ENCODE data around the gene TMEM239.
"Not testable (repeated sequence)": the region's sequence is repeated elsewhere in the genome, so short reads cannot be mapped to it uniquely, and the experiment has no call there.

TMEM239 gene

DNA sequence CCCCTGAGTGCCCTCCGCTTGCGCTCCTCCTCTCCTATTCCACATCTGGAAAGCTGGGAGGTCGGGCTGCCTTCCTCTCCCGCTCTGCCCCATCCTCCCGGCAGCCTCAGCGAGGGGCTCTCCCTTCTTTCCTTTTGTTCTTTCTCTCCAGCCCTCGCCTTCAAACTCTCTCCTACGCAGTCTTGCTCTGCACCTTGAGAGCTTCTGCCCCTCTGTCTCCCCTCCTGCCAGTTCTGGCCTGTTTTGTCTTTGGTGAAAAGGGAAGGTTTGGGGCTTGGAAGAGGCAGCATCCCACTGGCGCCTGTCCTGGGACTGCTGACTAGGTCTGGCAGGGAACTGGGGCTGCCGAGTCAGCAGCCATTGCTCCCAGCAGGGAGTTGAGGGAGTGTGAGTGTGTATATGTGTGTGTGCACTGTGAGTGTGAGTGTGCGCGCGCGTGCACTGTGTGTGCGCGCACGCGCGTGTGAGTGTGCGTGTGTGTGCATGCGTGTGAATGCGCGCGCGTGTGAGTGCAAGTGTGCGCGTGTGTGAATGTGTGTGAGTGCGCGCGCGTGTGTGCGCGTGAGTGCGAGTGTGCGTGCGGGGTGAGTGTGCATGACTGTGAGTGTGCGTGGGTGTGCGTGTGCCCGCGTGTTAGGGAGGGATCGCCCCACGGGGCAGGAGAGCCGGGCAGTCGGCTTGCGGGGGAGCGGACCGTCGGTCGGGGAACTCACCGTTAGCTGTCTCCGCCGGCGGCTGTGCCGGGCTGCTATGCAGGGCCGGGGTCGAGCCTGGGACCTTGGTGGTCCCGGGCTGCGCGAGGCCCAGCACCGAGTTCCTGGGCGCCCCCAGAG lies 16.3 kb upstream of the TMEM239 start:
- no peak for DNase-seq (ENCODE audit: low read depth in 2 of 2)

DNA sequence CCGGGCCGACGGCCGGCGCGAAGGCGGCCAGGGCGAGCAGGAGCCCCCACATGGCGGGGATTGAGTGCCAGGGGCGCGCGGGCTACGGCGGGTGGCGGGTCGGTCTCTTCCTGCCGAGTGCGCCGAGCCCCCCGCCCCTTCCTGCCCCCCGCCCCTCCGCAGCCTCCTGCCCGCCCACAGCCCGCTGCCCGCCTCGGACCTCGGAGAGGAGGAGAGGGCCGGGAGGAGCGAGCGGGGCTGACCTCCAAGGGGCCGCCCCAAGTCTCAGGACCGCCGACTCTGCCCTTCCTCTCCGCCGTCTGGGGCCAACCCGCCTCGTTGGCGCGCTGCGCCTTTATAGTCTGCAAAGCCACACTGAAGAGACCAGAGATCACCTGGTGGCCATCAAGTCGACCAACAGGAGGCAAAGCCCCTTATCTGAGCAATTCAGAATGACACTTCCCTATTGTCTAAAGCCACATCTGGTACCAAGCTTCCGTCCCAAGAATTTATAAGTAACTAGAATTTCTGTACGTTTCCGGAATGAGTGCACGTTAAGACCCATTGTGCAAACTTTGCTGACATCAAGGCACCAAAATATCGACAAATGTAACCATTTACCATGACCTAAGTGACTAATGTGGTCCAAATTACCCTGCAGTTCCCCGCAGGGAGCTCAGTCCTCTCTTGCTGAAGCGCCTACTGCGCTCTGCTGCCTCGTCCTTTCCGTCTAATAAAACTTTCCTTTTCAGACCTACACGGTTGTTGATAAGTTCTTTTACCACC lies 15.5 kb upstream of the TMEM239 start, which contains the start of gene CPXM1:
Gene CPXM1 (minus strand): TSS at position 107 of the 765 bp plus-strand sequence. CDS start 55 bp downstream, at position 52.
- no peak for DNase-seq (ENCODE audit: low read depth in 2 of 2)

DNA sequence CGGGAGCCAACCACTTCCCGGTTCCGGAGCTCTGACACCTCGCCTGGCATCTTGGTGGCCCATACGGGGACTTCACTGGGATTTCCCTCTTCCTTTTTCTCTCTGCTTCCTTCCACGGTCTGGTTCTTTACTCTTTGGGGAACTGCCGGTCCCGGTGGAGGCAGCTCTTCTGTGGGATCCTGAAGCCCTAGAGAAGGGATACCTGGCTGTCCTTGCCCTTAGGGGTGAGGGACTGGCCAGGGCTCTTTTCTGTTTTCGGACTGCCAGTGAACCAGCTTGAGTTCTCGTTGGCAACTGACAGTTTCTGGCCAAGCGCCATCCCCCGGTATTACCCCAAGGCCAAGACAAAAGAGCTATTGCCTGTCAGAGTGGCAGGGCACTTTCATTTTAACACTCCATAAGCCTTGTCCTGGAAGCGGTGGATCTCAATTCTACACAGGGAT lies 14.9 kb upstream of the TMEM239 start:
- DNase-seq (ENCODE audit: low read depth in 2 of 2): no peak

DNA sequence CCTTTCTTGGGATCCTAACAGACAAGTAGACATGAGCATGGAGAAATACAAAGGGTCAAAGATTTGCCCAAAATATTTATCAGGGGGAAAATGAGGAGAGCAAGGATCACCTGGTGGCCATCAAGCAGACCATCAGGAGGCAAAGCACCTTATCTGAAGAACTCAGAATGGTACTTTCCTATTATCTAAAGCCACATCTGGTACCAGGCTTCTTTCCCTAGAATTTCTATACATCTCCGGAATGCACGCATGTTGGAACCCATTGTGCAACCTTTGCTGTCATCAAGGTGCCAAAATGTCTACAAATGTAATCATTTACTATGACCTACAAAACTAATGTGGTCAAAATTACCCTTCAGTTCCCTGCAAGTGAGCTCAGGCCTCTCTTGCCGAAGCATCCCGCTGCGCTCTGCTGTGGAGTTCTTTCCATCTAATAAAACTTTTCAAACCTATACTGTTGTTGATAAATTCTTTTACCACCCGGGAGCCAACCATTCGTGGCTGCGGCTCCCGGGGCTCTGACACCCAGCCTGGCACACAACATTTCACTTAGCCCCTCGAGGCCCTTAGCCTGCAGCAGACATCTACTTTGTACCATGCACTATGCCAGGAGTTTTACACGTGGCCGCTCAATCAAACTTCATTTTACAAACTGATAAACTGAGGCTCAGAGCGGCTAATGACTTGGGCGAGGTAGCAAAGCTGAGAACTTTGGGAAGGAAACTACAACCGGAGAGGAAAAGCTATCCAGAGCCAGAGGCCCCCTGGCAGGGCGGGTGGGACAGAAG lies 11.9 kb upstream of the TMEM239 start:
- no peak for DNase-seq (ENCODE audit: low read depth in 2 of 2)

- DNase-seq (ENCODE audit: low read depth in 2 of 2): no peak
These were observed 11.1 kb upstream of the TMEM239 start for GRCh38 chr20:2804852-2805688.

DNA sequence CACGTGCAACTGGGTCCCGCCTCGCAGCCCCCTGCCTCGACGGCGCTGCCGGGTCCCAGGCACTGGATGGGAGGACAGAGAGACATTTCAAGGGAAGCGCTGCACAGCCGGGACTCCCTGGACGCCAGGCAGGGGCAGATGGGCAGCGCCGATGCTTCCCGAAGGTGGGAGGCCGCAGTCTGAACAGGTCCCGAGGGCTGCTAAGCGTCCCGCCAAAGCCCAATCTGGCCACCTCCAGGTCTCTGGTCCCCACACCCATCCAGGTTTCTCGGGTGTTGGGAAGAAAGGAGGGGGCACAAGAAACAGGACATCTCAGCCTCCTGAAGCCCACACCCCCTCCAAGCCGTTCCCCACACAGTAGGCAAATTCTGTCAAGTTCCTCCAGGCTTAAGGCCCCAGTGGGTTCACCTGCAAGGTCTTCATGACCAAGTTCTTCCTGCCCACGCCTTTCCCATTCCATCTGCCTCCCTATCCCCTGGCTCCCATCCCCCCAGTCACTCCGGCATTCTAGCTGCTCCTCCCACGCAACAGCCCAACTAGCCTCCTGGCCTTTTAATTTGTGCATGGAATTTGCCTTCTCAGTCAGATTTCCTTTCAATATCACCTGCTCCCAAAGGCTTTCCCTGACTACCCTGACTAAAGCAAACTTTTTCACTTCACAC lies 10.3 kb upstream of the TMEM239 start:
- DNase-seq (ENCODE audit: low read depth in 2 of 2): no peak

GRCh38 chr20:2806351-2806701 lies 9.8 kb upstream of the TMEM239 start:
- no peak for DNase-seq (ENCODE audit: low read depth in 2 of 2)

DNA sequence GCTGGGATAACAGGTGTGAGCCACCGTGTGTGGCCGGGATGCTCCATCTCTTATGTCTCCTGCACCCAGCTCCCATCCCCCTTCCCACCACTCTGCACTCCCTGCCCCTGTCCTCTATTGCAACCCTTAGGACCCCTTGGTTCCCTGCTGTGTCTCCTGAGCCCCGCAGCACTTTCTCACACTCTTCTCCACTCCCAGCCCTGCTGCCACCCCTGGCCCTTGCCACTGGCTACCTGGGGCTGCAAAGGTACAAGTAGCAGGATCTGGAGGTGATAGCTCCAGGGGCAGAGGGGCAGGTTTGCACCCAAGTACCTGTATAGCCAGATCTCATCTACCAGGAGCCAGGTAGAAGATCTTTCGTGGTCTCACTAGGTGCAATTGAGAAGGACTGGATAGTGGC lies 9.1 kb upstream of the TMEM239 start:
- no peak for DNase-seq (ENCODE audit: low read depth in 2 of 2)

GRCh38 chr20:2807929-2808328 lies 8.2 kb upstream of the TMEM239 start:
- DNase-seq (ENCODE audit: low read depth in 2 of 2): not testable (repeated sequence)

DNA sequence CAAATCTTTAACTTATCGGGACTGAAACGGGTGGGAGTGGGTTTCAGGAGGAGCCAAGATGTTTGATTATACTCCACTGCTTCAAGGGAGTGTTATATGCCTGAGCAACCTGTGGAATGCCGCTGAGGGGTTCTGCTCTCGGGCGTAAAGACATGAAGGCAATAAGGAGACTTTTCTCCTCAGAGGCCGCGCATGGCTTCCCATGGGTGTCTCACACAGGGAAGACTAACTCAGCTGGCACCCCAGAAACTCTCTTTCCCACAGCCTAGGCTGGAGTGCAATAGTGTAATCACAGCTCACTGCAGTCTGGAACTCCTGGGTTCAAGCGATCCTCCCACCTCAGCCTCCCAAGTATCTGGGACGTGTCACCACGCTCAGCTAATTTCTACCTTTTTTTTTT lies 6.5 kb upstream of the TMEM239 start:
- DNase-seq (ENCODE audit: low read depth in 2 of 2): no peak

DNA sequence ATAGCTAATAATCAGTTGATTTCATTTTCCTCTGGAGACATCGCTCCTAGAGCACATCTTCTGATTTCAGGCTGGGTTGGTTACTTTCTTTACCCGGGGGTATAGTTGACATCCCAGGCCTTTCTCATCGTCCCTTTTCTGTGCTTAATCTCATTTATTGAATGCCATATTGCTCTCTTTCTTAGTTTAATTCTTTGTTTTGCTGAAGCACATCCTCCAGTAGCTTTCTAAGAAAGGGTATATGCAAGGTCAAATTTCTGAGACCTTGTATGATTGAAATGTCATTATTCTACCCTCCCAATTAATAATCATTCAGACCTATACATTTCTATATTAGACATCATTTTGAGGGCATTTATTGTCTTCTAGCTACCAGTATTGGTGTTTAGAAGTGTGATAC lies 4.0 kb upstream of the TMEM239 start:
- DNase-seq (ENCODE audit: low read depth in 2 of 2): no peak

DNA sequence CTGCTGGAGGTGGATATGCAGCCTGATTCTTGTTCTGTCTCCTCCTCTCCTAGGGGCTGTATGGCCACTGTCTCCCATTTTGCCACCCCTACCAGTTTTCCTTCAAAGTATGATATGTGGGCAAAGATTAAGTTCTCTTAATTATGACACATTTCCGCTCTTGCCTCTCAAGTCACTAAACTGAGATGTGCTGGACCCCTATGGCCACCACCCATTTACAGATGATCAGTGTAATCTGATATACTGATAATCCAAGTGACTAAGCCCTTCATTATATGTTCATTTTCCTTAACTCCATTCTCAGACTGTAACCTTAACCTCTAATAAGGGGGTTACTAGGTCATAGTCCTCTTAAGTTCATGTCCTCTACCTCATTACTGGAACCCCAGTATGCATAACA lies 2.1 kb upstream of the TMEM239 start:
- no peak for DNase-seq (ENCODE audit: low read depth in 2 of 2)

GRCh38 chr20:2814587-2815051 lies 1.5 kb upstream of the TMEM239 start, which contains the start of gene C20orf141:
C20orf141 (plus strand) TSS chr20:2814987; CDS start chr20:2815185, 198 bp downstream.
- DNase-seq (ENCODE audit: low read depth in 2 of 2): no peak

GRCh38 chr20:2815242-2815900 lies 793 bp upstream of the TMEM239 start:
- no peak for DNase-seq (ENCODE audit: low read depth in 2 of 2)

DNA sequence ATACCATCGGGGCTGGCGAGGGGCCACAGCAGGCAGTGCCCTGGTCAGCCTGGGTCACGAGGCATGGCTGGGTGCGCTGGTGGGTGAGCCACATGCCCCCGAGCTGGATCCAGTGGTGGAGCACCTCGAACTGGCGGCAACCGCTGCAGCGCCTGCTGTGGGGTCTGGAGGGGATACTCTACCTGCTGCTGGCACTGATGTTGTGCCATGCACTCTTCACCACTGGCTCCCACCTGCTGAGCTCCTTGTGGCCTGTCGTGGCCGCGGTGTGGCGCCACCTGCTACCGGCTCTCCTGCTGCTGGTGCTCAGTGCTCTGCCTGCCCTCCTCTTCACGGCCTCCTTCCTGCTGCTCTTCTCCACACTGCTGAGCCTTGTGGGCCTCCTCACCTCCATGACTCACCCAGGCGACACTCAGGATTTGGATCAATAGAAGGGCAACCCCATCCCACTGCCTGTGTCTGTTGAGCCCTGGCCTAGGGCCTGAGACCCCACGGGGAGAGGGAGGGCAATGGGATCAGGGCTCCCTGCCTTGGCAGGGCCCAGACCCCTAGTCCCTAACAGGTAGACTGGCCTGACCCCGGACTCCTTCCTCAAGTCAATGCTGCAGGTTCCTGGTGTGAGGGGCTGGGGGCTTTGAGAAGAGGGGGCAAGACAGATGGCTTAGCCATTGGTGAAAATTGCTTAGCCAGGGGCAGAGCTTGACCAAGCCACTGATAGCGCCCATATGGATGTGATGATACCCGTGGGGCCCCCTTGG lies 598 bp downstream of the TMEM239 start:
- DNase-seq (ENCODE audit: low read depth in 2 of 2): no peak

- no peak for DNase-seq (ENCODE audit: low read depth in 2 of 2)
These were observed 1.2 kb downstream of the TMEM239 start for GRCh38 chr20:2817341-2817726.

GRCh38 chr20:2817891-2818595 lies 1.9 kb downstream of the TMEM239 start:
- no peak for DNase-seq (ENCODE audit: low read depth in 2 of 2)

DNA sequence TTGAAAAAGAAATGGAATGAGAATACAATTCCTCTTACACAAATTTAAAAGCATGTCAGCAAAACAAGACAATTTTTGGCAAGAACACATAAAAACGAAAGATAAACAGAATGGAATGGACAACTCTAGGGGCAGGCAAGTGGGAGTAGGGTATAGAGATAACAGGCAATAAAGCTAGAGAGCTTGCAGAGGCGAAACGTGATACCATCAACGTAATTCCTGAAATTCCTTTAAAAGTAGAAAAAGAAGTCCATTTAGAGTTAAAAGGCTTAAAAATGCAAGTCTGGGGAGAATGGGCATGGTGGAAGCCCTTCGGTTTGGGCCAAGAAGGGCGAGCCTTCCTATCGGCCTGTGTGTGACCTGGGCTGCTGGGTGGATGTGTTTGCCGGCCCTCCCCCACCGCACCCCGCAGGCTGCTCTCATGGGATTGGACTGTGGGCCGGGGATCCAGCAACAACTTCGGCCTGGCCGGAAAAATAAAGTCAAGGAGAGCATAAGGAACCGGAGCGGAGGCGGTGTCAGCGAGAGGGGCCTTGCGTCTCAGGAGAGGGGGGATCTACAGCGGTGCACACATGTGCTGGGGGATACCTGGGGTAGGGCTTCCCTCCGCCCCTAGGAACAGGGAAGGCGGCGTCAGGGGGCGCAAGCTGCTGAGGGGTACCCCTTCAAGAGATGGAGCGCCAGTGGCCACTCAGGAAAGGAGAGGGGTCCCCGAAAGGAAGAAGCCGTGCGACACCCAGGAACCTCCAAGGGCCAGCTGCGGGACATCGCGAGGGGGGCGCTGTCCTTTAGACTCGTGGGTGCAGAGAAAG lies 4.1 kb downstream of the TMEM239 start:
- no peak for DNase-seq (ENCODE audit: low read depth in 2 of 2)

Data from activated CD4-positive, alpha-beta T cell treated with anti-CD3 and anti-CD28 coated beads for 24 hours (primary cell).